HepG2 (cell line): ENCODE results near the gene RPS2. TPM values are rescaled to one million over a fixed set of nuclear protein-coding genes. Genes with fewer than 3 reads are reported as not detected.

ENCODE experiments used
- ATM ChIP-seq: fragments of 450-650 bp; IDR thresholded peaks from 2 replicates; pipeline ENCODE4 v1.7.1; 2017; ENCODE audit warnings: mild to moderate bottlenecking, borderline replicate concordance
- CAMTA2 ChIP-seq: sonication (generic); formaldehyde crosslinking; IDR thresholded peaks from 2 replicates; pipeline ENCODE4 v1.4.0; 2020; ENCODE audit warnings: mild to moderate bottlenecking, missing genetic modification reagents, borderline replicate concordance
- CENPT ChIP-seq: sonication (generic); formaldehyde crosslinking; IDR thresholded peaks from 2 replicates; pipeline ENCODE4 v1.8.0; 2022; ENCODE audit warnings: low read depth, mild to moderate bottlenecking, moderate library complexity, missing genetic modification reagents
- DPF2 ChIP-seq: sonication (generic); formaldehyde crosslinking; IDR thresholded peaks from 2 replicates; pipeline ENCODE4 v1.4.0; 2020; ENCODE audit warnings: mild to moderate bottlenecking, low read depth, missing genetic modification reagents, borderline replicate concordance
- ELF4 ChIP-seq: sonication (generic); formaldehyde crosslinking; IDR thresholded peaks from 2 replicates; pipeline ENCODE4 v1.5.0; 2020; ENCODE audit warnings: missing genetic modification reagents, mild to moderate bottlenecking, moderate library complexity, borderline replicate concordance
- FOXA1 ChIP-seq, 2 experiments: fragments of 450-650 bp in 1 of 2; sonication (generic) in 1 of 2; formaldehyde crosslinking in 1 of 2; IDR thresholded peaks; 2 replicates each; pipeline versions ENCODE4 v1.4.0 to v1.6.1; 2016 to 2020; ENCODE audit warnings: missing genetic modification reagents in 1 of 2
- MATR3 ChIP-seq: sonication (generic); formaldehyde crosslinking; IDR thresholded peaks from 2 replicates; pipeline ENCODE4 v1.4.0; 2020; ENCODE audit warnings: missing genetic modification reagents
- MBNL3 ChIP-seq: fragments of 250-450 bp; sonication (Bioruptor Pico); conservative IDR thresholded peaks from 2 replicates; pipeline ENCODE4 v1.8.0; 2022; ENCODE audit warnings: mild to moderate bottlenecking, inconsistent platforms
- RNF2 ChIP-seq: fragments of 450-650 bp; conservative IDR thresholded peaks from 2 replicates; pipeline ENCODE4 v1.6.1; 2016; ENCODE audit warnings: low read depth
- ZNF136 ChIP-seq: sonication (generic); formaldehyde crosslinking; IDR thresholded peaks from 2 replicates; pipeline ENCODE4 v1.8.1; 2022; ENCODE audit warnings: low read depth, mild to moderate bottlenecking, moderate library complexity, missing genetic modification reagents
- ZNF17 ChIP-seq: sonication (generic); formaldehyde crosslinking; IDR thresholded peaks from 2 replicates; pipeline ENCODE4 v1.5.0; 2020; ENCODE audit warnings: mild to moderate bottlenecking, missing genetic modification reagents
- ZNF563 ChIP-seq: sonication (generic); formaldehyde crosslinking; IDR thresholded peaks from 2 replicates; pipeline ENCODE4 v1.8.0; 2022; ENCODE audit warnings: mild to moderate bottlenecking, moderate library complexity, missing genetic modification reagents
- ZNF816 ChIP-seq: sonication (generic); formaldehyde crosslinking; IDR thresholded peaks from 2 replicates; pipeline ENCODE4 v1.8.0; 2022; ENCODE audit warnings: missing genetic modification reagents, mild to moderate bottlenecking, borderline replicate concordance
- polyA plus RNA-seq, 8 experiments: library from polyadenylated mRNA; depleted of rRNA in 3 of 8; stranded (reverse) in 7 of 8; unstranded in 1 of 8; fragments of >200 nt; fragmentation: Illumina TruSeq in 4 of 8; extraction: Trizol in 4 of 8; gene quantifications; 2 replicates each; pipeline versions ENCODE4 v1.2.1 to v1.2.3, GENCODE V29; 2011 to 2016; ENCODE audit warnings: low read depth in 4 of 8, missing spikeins in 1 of 8, mixed read lengths in 1 of 8; ENCODE audit not compliant: insufficient read depth in 1 of 8
- total RNA-seq, 5 experiments: library from RNA; depleted of rRNA; stranded (reverse); fragments of >200 nt; fragmentation: Illumina TruSeq; extraction: Trizol; gene quantifications; 2 replicates each; pipeline ENCODE4 v1.2.3, GENCODE V29; 2016; ENCODE audit warnings: low read depth in 1 of 5
- TF ChIP-seq, protein P1 (sequence below): IDR thresholded peaks from 2 replicates; pipeline ENCODE4 v1.6.1; 2016
- TF ChIP-seq, protein P2 (sequence below): sonication (generic); formaldehyde crosslinking; IDR thresholded peaks from 2 replicates; pipeline ENCODE4 v1.4.0; 2020; ENCODE audit warnings: missing genetic modification reagents
- TF ChIP-seq, protein P3 (sequence below): sonication (generic); formaldehyde crosslinking; IDR thresholded peaks from 2 replicates; pipeline ENCODE4 v1.4.0; 2020; ENCODE audit warnings: missing genetic modification reagents, borderline replicate concordance
- TF ChIP-seq, protein P4 (sequence below): sonication (generic); formaldehyde crosslinking; IDR thresholded peaks from 2 replicates; pipeline ENCODE4 v1.8.1; 2023; ENCODE audit warnings: missing genetic modification reagents, inconsistent platforms, borderline replicate concordance
- TF ChIP-seq, protein P5 (sequence below): IDR thresholded peaks from 2 replicates; pipeline ENCODE4 v1.6.1; 2016; ENCODE audit warnings: mild to moderate bottlenecking
- TF ChIP-seq, protein P6 (sequence below): sonication (generic); formaldehyde crosslinking; IDR thresholded peaks from 2 replicates; pipeline ENCODE4 v1.8.0; 2022; ENCODE audit warnings: mild to moderate bottlenecking, missing genetic modification reagents, borderline replicate concordance

The RPS2 gene
- total and polyA plus RNA-seq, 2 of the 13 experiments (the other 11 are each of a cell fraction or from before 2014, with no cell fraction given): 1,908 to 4,514 TPM

DNA sequence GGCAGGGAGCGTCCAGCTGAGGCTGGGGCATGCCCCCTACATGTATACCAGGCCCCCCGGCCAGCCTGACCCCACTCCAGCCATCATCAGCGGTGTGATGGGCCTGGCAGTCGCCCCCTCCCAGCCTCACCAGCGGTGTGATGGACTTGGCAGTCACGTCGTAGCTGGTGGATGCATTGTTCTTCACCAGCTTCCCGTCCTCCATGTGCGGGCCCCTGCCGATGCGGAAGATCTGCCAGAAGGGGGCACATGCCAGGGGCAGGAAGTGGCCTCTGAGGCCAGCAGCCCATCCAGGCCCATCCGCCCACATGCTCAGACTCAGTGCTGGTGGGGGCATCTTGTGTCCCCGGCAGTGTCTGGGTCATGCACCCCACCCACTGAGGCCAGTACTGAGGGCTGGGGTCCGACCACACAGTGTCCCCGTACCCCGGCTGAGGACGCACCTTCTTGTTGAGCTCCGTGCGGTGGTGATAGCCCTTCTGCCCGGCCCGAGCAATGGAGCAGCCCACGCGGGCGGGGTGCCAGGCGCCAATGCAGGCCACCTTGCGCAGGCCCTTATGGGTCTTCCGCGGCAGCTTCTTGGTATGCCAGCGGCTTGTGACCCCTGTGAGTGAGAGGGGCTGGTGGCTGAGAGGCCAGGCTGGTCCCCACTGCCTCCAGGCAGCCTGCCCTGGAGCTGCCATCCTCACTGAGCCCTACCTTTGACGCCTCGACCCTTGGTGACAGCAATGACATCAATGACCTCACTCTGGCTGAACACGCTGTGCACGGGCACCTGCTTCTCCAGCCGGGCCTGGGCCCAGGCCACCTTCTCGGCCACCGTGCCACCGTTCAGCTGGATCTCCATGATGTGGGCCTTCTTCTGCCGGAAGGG, 17.9 kb downstream of the RPS2 start (continued):
- TF ChIP-seq ZNF17 (CRISPR knock-in tag): no peak
- no peak for TF ChIP-seq ZNF136 (CRISPR knock-in tag)
- TF ChIP-seq, protein P1, sequence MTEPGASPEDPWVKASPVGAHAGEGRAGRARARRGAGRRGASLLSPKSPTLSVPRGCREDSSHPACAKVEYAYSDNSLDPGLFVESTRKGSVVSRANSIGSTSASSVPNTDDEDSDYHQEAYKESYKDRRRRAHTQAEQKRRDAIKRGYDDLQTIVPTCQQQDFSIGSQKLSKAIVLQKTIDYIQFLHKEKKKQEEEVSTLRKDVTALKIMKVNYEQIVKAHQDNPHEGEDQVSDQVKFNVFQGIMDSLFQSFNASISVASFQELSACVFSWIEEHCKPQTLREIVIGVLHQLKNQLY (CRISPR knock-in tag): no peak
- TF ChIP-seq RNF2: no peak
- TF ChIP-seq CAMTA2 (CRISPR knock-in tag): no peak
- TF ChIP-seq, protein P2, sequence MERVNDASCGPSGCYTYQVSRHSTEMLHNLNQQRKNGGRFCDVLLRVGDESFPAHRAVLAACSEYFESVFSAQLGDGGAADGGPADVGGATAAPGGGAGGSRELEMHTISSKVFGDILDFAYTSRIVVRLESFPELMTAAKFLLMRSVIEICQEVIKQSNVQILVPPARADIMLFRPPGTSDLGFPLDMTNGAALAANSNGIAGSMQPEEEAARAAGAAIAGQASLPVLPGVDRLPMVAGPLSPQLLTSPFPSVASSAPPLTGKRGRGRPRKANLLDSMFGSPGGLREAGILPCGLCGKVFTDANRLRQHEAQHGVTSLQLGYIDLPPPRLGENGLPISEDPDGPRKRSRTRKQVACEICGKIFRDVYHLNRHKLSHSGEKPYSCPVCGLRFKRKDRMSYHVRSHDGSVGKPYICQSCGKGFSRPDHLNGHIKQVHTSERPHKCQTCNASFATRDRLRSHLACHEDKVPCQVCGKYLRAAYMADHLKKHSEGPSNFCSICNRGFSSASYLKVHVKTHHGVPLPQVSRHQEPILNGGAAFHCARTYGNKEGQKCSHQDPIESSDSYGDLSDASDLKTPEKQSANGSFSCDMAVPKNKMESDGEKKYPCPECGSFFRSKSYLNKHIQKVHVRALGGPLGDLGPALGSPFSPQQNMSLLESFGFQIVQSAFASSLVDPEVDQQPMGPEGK (CRISPR knock-in tag): peak; percentile 50; the same call in 1 of the 2 replicates
- TF ChIP-seq, protein P3, sequence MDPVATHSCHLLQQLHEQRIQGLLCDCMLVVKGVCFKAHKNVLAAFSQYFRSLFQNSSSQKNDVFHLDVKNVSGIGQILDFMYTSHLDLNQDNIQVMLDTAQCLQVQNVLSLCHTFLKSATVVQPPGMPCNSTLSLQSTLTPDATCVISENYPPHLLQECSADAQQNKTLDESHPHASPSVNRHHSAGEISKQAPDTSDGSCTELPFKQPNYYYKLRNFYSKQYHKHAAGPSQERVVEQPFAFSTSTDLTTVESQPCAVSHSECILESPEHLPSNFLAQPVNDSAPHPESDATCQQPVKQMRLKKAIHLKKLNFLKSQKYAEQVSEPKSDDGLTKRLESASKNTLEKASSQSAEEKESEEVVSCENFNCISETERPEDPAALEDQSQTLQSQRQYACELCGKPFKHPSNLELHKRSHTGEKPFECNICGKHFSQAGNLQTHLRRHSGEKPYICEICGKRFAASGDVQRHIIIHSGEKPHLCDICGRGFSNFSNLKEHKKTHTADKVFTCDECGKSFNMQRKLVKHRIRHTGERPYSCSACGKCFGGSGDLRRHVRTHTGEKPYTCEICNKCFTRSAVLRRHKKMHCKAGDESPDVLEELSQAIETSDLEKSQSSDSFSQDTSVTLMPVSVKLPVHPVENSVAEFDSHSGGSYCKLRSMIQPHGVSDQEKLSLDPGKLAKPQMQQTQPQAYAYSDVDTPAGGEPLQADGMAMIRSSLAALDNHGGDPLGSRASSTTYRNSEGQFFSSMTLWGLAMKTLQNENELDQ: no peak
- TF ChIP-seq, protein P4, sequence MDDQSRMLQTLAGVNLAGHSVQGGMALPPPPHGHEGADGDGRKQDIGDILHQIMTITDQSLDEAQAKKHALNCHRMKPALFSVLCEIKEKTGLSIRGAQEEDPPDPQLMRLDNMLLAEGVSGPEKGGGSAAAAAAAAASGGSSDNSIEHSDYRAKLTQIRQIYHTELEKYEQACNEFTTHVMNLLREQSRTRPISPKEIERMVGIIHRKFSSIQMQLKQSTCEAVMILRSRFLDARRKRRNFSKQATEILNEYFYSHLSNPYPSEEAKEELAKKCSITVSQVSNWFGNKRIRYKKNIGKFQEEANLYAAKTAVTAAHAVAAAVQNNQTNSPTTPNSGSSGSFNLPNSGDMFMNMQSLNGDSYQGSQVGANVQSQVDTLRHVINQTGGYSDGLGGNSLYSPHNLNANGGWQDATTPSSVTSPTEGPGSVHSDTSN (CRISPR knock-in tag): no peak
- no peak for TF ChIP-seq MBNL3 (CRISPR knock-in tag)
- no peak for TF ChIP-seq DPF2 (CRISPR knock-in tag)
- no peak for TF ChIP-seq ZNF563 (CRISPR knock-in tag)
- TF ChIP-seq ATM: no peak
- no peak for TF ChIP-seq FOXA1 (IDR thresholded peaks at IDR 0.05)
- TF ChIP-seq FOXA1 (CRISPR knock-in tag; IDR thresholded peaks at IDR 0.05): no peak
- TF ChIP-seq ELF4 (CRISPR knock-in tag): no peak
- TF ChIP-seq, protein P5, sequence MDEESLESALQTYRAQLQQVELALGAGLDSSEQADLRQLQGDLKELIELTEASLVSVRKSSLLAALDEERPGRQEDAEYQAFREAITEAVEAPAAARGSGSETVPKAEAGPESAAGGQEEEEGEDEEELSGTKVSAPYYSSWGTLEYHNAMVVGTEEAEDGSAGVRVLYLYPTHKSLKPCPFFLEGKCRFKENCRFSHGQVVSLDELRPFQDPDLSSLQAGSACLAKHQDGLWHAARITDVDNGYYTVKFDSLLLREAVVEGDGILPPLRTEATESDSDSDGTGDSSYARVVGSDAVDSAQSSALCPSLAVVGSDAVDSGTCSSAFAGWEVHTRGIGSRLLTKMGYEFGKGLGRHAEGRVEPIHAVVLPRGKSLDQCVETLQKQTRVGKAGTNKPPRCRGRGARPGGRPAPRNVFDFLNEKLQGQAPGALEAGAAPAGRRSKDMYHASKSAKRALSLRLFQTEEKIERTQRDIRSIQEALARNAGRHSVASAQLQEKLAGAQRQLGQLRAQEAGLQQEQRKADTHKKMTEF (CRISPR knock-in tag): 0 out of 2 replicates have a peak, but pooled peaks have one; percentile 24
- TF ChIP-seq, protein P6, sequence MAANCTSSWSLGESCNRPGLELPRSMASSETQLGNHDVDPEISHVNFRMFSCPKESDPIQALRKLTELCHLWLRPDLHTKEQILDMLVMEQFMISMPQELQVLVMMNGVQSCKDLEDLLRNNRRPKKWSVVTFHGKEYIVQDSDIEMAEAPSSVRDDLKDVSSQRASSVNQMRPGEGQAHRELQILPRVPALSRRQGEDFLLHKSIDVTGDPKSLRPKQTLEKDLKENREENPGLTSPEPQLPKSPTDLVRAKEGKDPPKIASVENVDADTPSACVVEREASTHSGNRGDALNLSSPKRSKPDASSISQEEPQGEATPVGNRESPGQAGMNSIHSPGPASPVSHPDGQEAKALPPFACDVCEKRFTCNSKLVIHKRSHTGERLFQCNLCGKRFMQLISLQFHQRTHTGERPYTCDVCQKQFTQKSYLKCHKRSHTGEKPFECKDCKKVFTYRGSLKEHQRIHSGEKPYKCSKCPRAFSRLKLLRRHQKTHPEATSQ: no peak
- no peak for TF ChIP-seq CENPT (CRISPR knock-in tag)
- no peak for TF ChIP-seq MATR3 (CRISPR knock-in tag)
- TF ChIP-seq ZNF816 (CRISPR knock-in tag): no peak
